GM23338 (cell line): ENCODE measurements around the gene CTBP2. TPM values are rescaled to one million over a fixed set of nuclear protein-coding genes. Genes with fewer than 3 reads are reported as not detected.

Source experiments
- ATAC-seq: fragments of 200-7000 bp; cut with Tn5 transposase; 3 replicates; pipeline ENCODE4 v1.9.1; 2020
- DNase-seq: peaks from one replicate; pipeline ENCODE4 v3.0.0-alpha.2; 2015; ENCODE audit warnings: low spot score
- H2AFZ ChIP-seq: fragments of 200-600 bp; sonication (generic); 2 replicates; pipeline ENCODE4 v1.8.0; 2016; ENCODE audit warnings: antibody characterized with exemption, mild to moderate bottlenecking, moderate library complexity
- H3F3A ChIP-seq: fragments of 200-600 bp; sonication (generic); replicated peaks from 2 replicates; pipeline ENCODE4 v1.8.0; 2017; ENCODE audit warnings: antibody characterized with exemption, mixed run types, low read depth
- H3K27ac ChIP-seq: fragments of 200-600 bp; sonication (generic); 2 replicates; pipeline ENCODE4 v1.6.1; 2016; ENCODE audit warnings: low read depth
- H3K27me3 ChIP-seq: fragments of 200-600 bp; sonication (generic); 2 replicates; pipeline ENCODE4 v1.8.0; 2016; ENCODE audit warnings: mild to moderate bottlenecking, mixed run types, moderate library complexity; ENCODE audit not compliant: insufficient read depth
- H3K36me3 ChIP-seq: fragments of 200-600 bp; sonication (generic); 2 replicates; pipeline ENCODE4 v1.8.0; 2016; ENCODE audit warnings: mild to moderate bottlenecking; ENCODE audit not compliant: insufficient read depth
- H3K4me1 ChIP-seq: fragments of 200-600 bp; sonication (generic); 2 replicates; pipeline ENCODE4 v1.8.0; 2016; ENCODE audit warnings: mild to moderate bottlenecking, moderate library complexity; ENCODE audit not compliant: insufficient read depth
- H3K4me2 ChIP-seq: fragments of 200-600 bp; sonication (generic); 2 replicates; pipeline ENCODE4 v1.7.1; 2017; ENCODE audit warnings: mixed run types
- H3K4me3 ChIP-seq: fragments of 200-600 bp; sonication (generic); 2 replicates; pipeline ENCODE4 v1.6.1; 2016; ENCODE audit warnings: mixed run types
- H3K79me2 ChIP-seq: fragments of 200-600 bp; sonication (generic); replicated peaks from 2 replicates; pipeline ENCODE4 v1.8.0; 2017; ENCODE audit warnings: mild to moderate bottlenecking; ENCODE audit not compliant: insufficient read depth
- H3K9me2 ChIP-seq: fragments of 200-600 bp; sonication (generic); 2 replicates; pipeline ENCODE4 v1.8.0; 2017; ENCODE audit not compliant: insufficient read depth
- H4K20me1 ChIP-seq: fragments of 200-600 bp; sonication (generic); replicated peaks from 2 replicates; pipeline ENCODE4 v1.8.0; 2017; ENCODE audit warnings: mild to moderate bottlenecking; ENCODE audit not compliant: insufficient read depth
- H3K27ac Mint-ChIP-seq: 2 replicates; pipeline ENCODE4 v1.8.0; 2020; ENCODE audit warnings: inconsistent platforms, mild to moderate bottlenecking, moderate library complexity, mixed read lengths
- H3K27me3 Mint-ChIP-seq: 3 replicates; pipeline ENCODE4 v1.8.0; 2022; ENCODE audit warnings: low read depth, mild to moderate bottlenecking, moderate library complexity, mixed read lengths, inconsistent platforms; ENCODE audit not compliant: insufficient read depth, poor library complexity
- H3K36me3 Mint-ChIP-seq: 3 replicates; pipeline ENCODE4 v1.8.0; 2021; ENCODE audit warnings: low read depth, mild to moderate bottlenecking, inconsistent platforms, moderate library complexity, mixed read lengths
- H3K4me1 Mint-ChIP-seq: 3 replicates; pipeline ENCODE4 v1.8.0; 2020; ENCODE audit warnings: mild to moderate bottlenecking, inconsistent platforms, mixed read lengths
- H3K4me3 Mint-ChIP-seq: 3 replicates; pipeline ENCODE4 v1.8.0; 2021; ENCODE audit warnings: moderate library complexity, mild to moderate bottlenecking, inconsistent platforms, mixed read lengths
- H3K9me3 Mint-ChIP-seq: 3 replicates; pipeline ENCODE4 v1.8.0; 2020; ENCODE audit warnings: moderate library complexity, mild to moderate bottlenecking, inconsistent platforms, mixed read lengths
- CREB1 ChIP-seq: fragments of 250-450 bp; sonication (Bioruptor Pico); IDR thresholded peaks from 2 replicates; pipeline ENCODE4 v1.5.0; 2020; ENCODE audit warnings: low read depth, mild to moderate bottlenecking, moderate library complexity
- NANOG ChIP-seq: IDR thresholded peaks from 2 replicates; pipeline ENCODE4 v1.6.1; 2016; ENCODE audit warnings: antibody characterized with exemption, borderline replicate concordance
- STAT1 ChIP-seq: IDR thresholded peaks from one replicate; pipeline ENCODE4 v1.6.1; 2016; ENCODE audit warnings: antibody characterized with exemption; ENCODE audit not compliant: unreplicated experiment
- ZNF114 ChIP-seq: fragments of 250-450 bp; sonication (Bioruptor Pico); IDR thresholded peaks from 2 replicates; pipeline ENCODE4 v1.5.0; 2020; ENCODE audit warnings: mild to moderate bottlenecking, moderate library complexity
- polyA plus RNA-seq: library from polyadenylated mRNA; unstranded; fragments of >200 nt; fragmentation: Nextera tagmentation; extraction: Ambion mirVana; gene quantifications from 2 replicates; pipeline ENCODE4 v1.2.1, GENCODE V29; 2016
- total RNA-seq: library from RNA; depleted of rRNA; stranded (reverse); fragments of >200 nt; shearing (Covaris generic); gene quantifications from 2 replicates; pipeline ENCODE4 v1.2.3, GENCODE V29; 2014
- TF ChIP-seq, protein P1 (sequence below), 2 experiments: fragments of 200-600 bp in 1 of 2; sonication (generic) in 1 of 2; conservative IDR thresholded peaks; 2 replicates each; pipeline versions ENCODE4 v1.5.1 to v1.6.1; 2016 to 2017; ENCODE audit warnings: antibody characterized with exemption in 2 of 2, low read depth in 2 of 2, mild to moderate bottlenecking in 2 of 2, moderate library complexity in 1 of 2
- TF ChIP-seq, protein P2 (sequence below): IDR thresholded peaks from one replicate; pipeline ENCODE4 v1.6.1; 2018; ENCODE audit warnings: antibody characterized with exemption; ENCODE audit not compliant: unreplicated experiment

Gene CTBP2
- total and polyA plus RNA-seq, 2 experiments from 2014 or later: 133 to 265 TPM

DNA sequence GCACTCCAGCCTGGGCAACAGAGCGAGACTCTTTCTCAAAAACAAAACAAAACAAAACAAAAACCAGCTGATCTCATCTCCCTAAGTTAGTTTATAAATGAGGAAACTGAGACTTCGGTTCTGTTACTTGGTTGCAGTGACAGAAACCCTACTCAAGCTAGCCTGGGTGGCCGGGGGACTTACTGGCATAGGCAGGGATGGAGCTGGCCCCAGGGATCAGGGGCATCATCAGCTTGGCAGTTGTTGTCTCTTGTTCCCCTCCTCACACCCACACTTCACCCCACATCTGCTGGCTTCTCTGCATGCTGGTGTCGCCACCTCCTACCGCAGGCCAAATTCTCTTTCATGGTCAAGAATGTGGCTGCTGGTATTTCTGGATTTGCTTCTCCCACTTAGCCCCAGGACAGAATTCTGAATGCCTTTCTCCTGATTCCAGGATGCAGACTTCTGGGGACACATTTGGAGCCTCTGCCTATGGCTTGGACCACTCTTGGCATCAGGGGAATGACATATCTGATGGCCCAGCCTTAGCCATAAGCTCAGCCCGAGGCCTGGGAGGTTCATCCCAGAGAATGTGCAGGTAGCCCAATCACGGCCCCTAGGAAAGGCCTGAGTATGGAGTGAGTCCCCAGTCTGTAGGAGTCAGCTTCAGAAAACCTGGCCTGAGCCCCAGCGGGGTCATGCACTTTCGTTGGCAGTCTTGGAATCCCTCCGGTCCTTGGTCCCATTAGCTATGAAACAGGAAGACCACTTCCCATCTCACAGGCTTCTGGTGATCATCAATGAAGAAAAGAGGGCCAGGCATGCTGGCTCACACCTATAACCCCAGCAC is 41.6 kb upstream of the CTBP2 start:
- H3K79me2 ChIP-seq: no peaks in the 10 kb centered on the region
- no peak overlapping the region for H3K4me2 ChIP-seq
- H3K4me1 Mint-ChIP-seq: no peaks in the 10 kb centered on the region
- H3K27me3 ChIP-seq: no peaks in the 10 kb centered on the region
- H3K9me2 ChIP-seq: no peaks in the 10 kb centered on the region
- H3K27me3 Mint-ChIP-seq: peaks cover 7% of the 10 kb centered on the region
- H3K36me3 ChIP-seq: no peaks in the 10 kb centered on the region
- no peaks in the 10 kb centered on the region for H4K20me1 ChIP-seq
- H2AFZ ChIP-seq: no peak overlapping the region
- no peak overlapping the region for H3K4me3 Mint-ChIP-seq
- DNase-seq (no peak), ATAC-seq (no peak)
- no peaks in the 10 kb centered on the region for H3K9me3 Mint-ChIP-seq
- TF ChIP-seq STAT1 (no peak), NANOG (no peak), ZNF114 (CRISPR knock-in tag) (no peak), CREB1 (CRISPR knock-in tag) (no peak)
- H3F3A ChIP-seq: no peaks in the 10 kb centered on the region
- no peak overlapping the region for H3K4me3 ChIP-seq
- H3K27ac Mint-ChIP-seq: no peak overlapping the region
- no peaks in the 10 kb centered on the region for H3K4me1 ChIP-seq
- no peaks in the 10 kb centered on the region for H3K36me3 Mint-ChIP-seq
- no peak overlapping the region for H3K27ac ChIP-seq

DNA sequence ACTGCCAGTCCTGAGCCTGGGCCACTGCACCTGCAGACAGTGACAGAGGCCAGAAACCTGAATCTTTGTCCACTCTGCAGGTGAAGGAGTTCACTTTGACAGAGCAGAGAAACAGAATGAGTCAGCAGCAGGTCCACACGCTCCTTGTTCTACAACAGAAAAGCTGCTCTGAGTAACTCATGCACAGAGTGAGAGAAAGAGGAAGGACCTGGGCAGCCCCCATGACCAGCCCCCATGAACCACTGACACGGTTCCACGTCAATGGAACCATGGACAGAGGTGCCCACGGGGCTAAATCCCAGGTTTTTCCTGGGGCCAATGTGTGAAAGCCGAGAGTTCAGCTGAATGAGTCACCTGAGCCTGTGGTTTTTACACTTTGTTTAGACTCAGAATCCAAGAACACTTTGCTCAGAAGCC is 40.8 kb upstream of the CTBP2 start:
- H4K20me1 ChIP-seq: no peaks in the 10 kb centered on the region
- Mint-ChIP-seq H3K27me3 (peaks cover 6% of the 10 kb centered on the region), H3K27ac (no peak overlapping the region), H3K4me1 (no peaks in the 10 kb centered on the region), H3K36me3 (no peaks in the 10 kb centered on the region), H3K9me3 (no peaks in the 10 kb centered on the region), H3K4me3 (no peak overlapping the region)
- no peaks in the 10 kb centered on the region for H3K79me2 ChIP-seq
- H3K4me1 ChIP-seq: no peaks in the 10 kb centered on the region
- H3K9me2 ChIP-seq: no peaks in the 10 kb centered on the region
- no peaks in the 10 kb centered on the region for H3K27me3 ChIP-seq
- H3K4me3 ChIP-seq: no peak overlapping the region
- TF ChIP-seq, protein P1, sequence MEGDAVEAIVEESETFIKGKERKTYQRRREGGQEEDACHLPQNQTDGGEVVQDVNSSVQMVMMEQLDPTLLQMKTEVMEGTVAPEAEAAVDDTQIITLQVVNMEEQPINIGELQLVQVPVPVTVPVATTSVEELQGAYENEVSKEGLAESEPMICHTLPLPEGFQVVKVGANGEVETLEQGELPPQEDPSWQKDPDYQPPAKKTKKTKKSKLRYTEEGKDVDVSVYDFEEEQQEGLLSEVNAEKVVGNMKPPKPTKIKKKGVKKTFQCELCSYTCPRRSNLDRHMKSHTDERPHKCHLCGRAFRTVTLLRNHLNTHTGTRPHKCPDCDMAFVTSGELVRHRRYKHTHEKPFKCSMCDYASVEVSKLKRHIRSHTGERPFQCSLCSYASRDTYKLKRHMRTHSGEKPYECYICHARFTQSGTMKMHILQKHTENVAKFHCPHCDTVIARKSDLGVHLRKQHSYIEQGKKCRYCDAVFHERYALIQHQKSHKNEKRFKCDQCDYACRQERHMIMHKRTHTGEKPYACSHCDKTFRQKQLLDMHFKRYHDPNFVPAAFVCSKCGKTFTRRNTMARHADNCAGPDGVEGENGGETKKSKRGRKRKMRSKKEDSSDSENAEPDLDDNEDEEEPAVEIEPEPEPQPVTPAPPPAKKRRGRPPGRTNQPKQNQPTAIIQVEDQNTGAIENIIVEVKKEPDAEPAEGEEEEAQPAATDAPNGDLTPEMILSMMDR (conservative IDR thresholded peaks at IDR 0.05; ENCODE audit: low read depth in 2 of 2): no peak
- TF ChIP-seq, protein P2, sequence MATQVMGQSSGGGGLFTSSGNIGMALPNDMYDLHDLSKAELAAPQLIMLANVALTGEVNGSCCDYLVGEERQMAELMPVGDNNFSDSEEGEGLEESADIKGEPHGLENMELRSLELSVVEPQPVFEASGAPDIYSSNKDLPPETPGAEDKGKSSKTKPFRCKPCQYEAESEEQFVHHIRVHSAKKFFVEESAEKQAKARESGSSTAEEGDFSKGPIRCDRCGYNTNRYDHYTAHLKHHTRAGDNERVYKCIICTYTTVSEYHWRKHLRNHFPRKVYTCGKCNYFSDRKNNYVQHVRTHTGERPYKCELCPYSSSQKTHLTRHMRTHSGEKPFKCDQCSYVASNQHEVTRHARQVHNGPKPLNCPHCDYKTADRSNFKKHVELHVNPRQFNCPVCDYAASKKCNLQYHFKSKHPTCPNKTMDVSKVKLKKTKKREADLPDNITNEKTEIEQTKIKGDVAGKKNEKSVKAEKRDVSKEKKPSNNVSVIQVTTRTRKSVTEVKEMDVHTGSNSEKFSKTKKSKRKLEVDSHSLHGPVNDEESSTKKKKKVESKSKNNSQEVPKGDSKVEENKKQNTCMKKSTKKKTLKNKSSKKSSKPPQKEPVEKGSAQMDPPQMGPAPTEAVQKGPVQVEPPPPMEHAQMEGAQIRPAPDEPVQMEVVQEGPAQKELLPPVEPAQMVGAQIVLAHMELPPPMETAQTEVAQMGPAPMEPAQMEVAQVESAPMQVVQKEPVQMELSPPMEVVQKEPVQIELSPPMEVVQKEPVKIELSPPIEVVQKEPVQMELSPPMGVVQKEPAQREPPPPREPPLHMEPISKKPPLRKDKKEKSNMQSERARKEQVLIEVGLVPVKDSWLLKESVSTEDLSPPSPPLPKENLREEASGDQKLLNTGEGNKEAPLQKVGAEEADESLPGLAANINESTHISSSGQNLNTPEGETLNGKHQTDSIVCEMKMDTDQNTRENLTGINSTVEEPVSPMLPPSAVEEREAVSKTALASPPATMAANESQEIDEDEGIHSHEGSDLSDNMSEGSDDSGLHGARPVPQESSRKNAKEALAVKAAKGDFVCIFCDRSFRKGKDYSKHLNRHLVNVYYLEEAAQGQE: peak; percentile 12
- no peaks in the 10 kb centered on the region for H3F3A ChIP-seq
- no peaks in the 10 kb centered on the region for H3K36me3 ChIP-seq
- H3K4me2 ChIP-seq: no peak overlapping the region
- ATAC-seq (no peak), DNase-seq (no peak)
- no peak overlapping the region for H3K27ac ChIP-seq
- no peak overlapping the region for H2AFZ ChIP-seq
